SH-SY5Y (cell line): ENCODE data around the gene PON2.

Experiments used
- GATA2 ChIP-seq: IDR thresholded peaks from 2 replicates; pipeline ENCODE4 v1.6.1; 2011; ENCODE audit warnings: mild to moderate bottlenecking, low read depth, low read length
- GATA3 ChIP-seq: IDR thresholded peaks from 2 replicates; pipeline ENCODE4 v1.6.1; 2011; ENCODE audit warnings: low read depth, mild to moderate bottlenecking, low read length, moderate library complexity

Gene PON2

DNA sequence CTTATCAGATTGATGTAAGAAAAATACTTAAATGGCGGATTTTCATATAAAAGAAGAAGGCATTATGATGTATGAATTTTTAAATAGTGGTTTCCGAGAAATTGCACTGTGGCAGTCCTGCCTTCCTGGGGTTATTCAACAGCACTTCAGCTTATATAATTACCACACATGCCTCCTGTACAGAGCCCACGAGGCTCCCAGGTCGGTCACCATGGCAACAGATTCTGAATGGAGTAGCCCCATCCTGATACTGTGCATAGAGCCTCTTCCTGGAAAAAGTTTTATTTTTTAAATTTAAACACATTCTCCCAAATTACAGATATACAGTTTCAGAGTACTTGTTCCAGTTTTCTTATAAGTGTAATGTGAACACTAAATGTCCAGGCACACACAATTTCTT, 35.0 kb upstream of the PON2 start:
- TF ChIP-seq GATA2, result no peak
- TF ChIP-seq GATA3, result no peak

DNA sequence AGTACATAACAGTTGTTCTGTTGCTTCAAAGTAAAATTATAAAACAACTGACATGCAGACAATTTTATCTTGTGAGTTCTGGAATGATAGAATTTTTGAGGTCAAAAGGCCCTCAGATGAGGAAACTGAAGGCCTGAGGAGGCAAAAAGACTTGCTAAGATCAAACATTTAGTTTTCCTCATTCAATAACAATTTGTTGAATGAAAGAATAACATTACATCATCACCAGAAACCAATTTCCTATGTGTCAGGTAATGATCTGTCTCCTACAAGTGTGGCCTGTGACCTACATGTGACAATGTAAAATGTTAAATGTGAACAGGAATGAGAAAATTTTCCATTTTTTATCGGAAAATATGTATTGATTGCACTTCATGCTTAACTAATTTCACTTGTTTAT, 34.4 kb upstream of the PON2 start:
- TF ChIP-seq GATA3, result no peak
- no peak for TF ChIP-seq GATA2

DNA sequence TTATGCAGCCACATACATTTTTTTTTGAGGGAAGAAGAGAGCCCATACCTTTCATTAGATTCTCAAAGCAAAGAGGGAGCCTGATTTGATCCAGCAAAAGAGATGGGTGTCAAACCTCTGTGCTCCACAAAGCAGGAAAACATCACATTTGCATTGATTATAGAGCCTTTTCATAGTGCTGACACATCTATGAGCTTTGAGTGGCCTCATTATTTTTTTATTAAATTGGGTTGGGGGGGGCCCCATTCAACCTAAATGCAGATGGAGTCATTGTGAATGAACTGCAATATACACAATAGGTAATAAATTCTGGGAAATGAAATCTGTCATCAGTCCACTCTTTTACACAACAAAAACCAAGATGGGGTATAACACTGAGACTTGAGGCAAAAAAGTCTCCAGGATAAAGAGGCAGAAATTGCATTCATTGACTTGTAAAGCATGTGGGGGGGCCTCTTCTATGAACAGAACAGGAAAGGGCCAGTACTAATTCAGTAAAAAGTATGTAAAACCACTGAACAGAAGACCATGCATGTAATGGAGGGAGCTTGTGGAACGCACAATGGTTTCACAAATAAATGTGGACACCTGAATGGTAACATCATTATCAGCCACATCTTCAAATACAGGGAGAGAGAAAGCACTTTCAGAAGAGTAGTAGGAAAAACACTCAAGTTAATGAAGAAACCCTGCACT, 33.2 kb upstream of the PON2 start:
- TF ChIP-seq GATA3 (no peak), GATA2 (no peak)

DNA sequence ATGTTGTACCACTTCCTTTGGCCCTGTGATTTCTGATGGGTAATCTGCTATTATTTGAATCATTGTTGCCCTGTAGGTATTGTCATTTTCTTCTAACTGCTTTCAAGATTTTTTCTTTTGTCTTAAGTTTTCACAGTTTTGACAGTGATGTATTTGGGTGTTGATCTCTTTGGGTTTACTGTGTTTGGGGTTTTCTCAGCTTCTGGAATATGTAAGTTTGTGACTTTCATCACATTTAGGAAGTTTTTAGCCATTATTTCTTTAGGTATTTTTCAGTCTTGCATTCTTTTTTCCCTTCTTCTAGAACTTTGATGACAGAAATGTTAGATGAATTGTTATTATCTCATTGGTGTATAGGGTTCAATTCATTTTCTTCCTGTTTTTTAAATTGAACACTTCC, 23.1 kb upstream of the PON2 start:
- no peak for TF ChIP-seq GATA3
- no peak for TF ChIP-seq GATA2

DNA sequence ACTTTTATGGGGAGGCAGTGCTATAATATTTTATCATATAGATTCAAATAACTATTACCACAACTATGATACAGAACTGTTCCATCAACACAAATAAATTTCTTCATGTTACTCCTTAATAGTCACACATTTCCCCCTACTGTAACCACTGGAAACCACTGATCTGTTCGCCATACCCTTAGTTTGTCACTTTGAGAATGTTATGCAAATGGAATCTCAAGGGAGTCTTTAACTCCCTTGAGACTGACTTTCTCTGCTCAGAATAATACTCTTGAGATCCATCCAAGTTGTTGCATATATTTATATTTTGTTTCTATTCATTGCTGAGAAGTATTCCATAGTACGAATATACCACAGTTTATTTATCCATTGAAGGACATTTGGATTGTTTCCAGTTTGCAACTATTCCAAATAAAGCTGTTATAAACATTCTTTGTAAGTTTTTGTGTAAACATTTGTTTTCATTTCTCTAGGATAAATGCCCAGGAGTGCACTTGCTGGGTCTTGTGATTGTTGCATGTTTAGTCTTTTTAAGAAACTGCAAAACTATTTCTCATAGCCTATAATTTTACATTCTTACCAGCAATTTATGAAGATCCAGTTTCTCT, 19.7 kb upstream of the PON2 start:
- TF ChIP-seq GATA3 (no peak), GATA2 (no peak)

DNA sequence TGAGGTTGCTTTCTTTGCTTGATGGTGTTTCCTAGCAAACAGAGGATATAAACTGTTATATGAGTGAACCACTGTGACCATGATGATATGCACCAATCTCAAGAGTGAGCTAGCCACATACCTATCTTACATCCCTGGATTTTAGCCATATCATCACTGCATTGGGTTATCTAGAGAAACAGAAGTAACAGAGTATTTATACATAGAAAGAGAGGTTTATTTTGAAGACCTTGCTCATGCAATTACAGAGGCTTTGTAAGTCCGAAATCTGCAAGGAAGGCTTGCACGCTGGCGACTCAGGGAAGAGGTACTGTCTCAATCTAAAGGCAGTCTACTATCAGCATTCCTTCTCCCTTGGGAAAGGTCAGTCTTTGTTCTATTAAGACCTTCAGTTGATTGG, 11.8 kb upstream of the PON2 start:
- TF ChIP-seq GATA3 (no peak), GATA2 (no peak)

DNA sequence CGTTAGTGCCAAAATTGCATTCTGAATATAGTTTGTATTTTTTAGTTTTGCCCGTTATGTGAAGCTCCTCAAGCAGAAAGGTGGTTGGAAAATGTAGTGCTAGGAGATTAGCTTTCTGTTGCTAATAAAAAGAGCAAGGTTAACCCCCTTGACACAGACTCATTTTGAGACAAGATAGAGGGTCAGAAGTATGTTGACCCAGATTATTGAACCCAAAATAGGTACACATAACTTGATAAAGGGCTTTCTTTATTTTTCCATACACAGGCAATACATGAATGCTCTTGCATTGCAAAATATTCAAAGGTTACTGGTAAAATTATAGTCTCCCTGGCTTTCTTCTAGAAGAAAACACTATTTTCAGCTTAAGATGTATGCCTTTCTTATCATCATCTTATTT, 10.0 kb upstream of the PON2 start:
- TF ChIP-seq GATA3 (no peak), GATA2 (no peak)

DNA sequence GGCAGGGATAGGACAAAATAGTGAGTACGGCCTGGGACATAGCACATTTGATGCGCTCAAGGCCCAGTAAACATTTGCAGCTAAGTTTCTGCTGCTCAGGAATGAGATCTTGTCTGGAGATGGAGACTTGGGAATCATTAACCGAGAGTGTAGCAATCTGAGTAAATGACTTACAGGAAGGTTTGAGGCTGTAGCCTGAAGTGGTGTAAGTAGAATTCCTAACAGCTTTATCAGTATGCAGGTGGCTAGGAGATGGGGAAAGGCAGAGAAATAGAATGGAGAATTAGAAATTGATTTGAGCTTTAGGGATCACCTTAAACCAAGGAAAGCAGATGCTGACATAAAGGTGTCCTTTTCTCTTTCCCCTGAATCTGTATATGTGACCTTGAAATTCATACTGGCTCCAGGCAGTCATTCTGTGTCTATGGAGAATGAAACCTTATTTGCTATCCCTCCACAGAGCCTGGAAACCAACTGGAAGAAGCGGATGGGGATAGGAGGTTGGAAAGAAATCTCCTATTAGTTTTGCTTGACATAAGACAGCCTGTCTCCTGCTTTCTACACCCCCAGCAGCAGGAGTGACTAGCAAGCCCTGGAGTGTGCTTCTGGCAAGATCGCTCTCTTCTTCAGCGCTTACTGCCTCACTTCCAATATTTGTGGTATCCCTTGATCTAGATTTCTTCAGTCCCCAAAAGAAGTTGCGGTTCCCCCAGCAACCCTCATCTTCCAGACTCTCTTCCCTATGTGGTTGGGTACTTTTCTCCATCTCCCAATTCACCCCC, 6.4 kb upstream of the PON2 start:
- no peak for TF ChIP-seq GATA3
- TF ChIP-seq GATA2, result no peak

DNA sequence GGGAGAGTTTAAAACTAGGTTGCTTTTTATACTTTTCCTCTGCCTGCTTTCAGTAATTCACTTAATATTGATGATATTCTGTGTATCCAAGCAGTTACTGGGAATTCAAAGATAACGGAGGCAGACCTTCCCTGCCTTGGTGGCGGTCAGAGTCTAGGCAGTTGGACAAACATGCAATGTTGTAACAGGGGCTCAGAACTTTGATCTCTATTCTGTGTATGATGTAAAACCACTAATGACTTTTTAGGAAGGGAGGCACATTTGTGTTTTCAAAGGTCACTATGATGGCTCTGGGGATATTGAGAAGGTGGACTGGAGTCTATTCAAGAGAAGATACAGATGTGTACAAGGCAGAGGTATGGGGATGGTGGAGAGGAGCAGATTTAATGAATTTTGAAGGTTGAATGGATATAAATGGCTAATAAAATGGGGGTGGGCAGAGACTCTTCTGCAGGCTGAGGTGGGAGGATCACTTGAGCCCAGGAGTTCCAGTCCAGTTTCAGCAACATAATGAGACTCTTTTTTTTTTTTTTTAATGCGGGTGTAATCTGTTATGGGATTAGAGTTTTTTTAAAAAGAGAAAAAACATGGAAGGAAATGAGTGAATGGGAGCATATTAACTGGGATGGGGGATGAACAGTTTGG, 5.7 kb upstream of the PON2 start:
- TF ChIP-seq GATA2, result no peak
- no peak for TF ChIP-seq GATA3

DNA sequence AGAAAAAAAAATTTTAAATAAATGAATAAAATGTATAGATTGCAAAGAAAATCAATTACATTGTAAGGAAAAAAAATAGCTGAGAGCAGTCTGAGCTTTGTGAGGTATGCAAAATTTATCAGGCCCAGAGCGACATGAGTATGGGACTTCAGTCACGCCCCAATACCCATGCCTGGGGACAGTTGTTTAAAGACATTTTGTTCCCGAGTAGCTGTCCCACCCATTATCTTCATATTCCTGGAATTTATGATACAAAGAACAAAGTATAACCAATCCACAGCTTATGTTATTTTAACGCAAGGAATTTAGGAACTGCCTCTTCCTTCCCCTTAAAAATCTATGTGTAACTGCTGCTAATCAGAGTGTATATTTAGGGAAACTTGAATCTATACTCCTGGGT, 1.6 kb upstream of the PON2 start:
- no peak for TF ChIP-seq GATA3
- TF ChIP-seq GATA2, result no peak

DNA sequence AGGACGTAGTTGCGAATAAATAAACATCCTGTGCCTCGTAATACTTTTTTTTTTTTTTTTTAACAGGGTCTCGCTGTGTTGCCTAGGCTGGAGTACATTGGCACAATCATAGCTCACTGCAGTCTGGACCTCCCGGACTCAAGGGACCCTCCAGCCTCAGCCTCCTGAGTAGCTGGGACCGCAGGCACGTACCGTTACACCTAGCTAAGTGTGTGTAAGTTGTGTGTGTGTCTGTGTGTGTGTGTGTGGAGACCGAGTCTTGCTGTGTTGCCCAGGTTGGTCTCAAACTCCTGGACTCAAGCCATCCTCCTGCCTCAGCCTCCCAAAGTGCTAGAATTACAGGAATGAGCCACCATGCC, 573 bp upstream of the PON2 start:
- no peak for TF ChIP-seq GATA2
- no peak for TF ChIP-seq GATA3

DNA sequence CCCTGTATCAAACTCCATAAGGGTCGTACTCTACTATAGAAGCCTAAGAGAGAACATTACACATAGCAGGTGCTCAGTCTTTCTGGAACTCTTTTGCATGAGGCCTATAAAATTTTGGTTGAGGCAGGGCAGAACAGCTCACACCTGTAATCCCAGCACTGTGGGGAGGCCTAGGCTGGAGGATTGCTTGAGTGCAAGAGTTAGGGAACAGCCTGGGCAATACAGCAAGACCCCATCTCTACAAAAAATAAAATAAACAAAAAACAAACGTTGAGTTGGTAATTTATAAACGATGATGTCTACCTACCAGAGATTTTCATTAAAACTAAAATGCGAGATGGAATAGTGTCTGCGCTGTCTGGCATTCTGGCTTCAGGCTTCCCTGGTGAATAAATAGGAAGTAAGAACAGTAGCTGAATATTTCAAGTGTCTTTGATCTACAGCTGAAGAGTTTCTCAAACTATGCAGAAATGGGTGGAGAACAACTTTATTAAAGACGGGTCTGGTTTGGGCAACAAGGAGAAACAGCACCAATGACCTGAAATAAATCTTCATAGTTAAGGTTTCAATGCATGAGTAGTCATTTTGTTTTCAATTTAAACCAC, 774 bp downstream of the PON2 start:
- TF ChIP-seq GATA3, result no peak
- TF ChIP-seq GATA2, result no peak

DNA sequence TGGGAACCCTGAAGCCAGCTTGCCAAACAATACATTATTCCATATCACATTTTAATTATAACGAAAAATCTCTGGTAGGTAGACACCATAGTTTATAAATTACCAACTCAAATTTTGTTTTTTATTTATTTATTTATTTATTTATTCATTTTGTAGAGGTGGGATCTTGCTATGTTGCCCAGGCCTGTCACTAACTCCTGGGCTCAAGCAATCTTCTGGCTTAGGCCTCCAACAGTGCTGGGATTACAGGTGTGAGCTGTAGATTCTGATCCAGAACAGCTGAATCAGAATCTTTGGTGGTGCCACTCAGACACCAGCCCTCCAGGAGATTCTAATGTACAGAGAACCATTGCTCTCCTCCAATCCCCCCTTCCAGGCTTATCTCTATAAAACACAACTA, 1.7 kb downstream of the PON2 start:
- TF ChIP-seq GATA3 (no peak), GATA2 (no peak)

DNA sequence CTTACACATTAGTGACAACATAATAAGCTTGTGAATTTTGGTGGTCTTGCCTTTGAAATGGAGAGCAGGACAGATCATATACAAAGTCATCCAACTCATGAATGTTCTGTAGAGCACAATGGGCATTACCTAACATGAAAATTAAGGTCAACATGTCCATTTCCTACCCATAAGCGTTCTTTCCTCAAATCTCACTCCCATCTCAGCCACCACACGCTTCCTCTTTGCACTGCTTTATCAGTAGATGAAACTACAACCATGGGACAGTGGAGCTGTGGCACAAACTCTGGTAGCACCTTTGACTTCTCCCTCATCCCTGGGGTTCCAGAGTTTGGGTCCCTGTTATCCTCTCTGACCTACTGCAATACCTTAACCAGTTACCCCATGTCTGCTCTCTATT, 2.2 kb downstream of the PON2 start:
- no peak for TF ChIP-seq GATA2
- TF ChIP-seq GATA3, result no peak
